ENCODE results near the gene ABI3BP.

- TF ChIP-seq POLR2A (IDR thresholded peaks at IDR 0.05; ENCODE audit: low read depth, low read length), result no peak
- no peak for TF ChIP-seq POLR2AphosphoS5 (IDR thresholded peaks at IDR 0.05; ENCODE audit: low read depth, low read length)
Measured at GRCh38 chr3:100936931-100937330, 56.3 kb downstream of the ABI3BP start.
